ENCODE results near the gene ITPKC.

GRCh38 chr19:40716031-40716481, 856 bp upstream of the ITPKC start:
- TF ChIP-seq CTCF (IDR thresholded peaks at IDR 0.05) (no peak), POLR2A (IDR thresholded peaks at IDR 0.05) (no peak)
